Activated CD8-positive, alpha-beta memory T cell treated with anti-CD3 and anti-CD28 coated beads, Interleukin-2, amount 10 ng/mL, durations not matched to agents 7 days and 5 days (primary cell): ENCODE results near the gene ZNF660. TPM values are rescaled to one million over a fixed set of nuclear protein-coding genes. Genes with fewer than 3 reads are reported as not detected.
"Not testable (repeated sequence)": the region's sequence is repeated elsewhere in the genome, so short reads cannot be mapped to it uniquely, and the experiment has no call there.

ENCODE experiments used
- ATAC-seq: fragments of 150-1000 bp; cut with Tn5 transposase; one replicate; pipeline ENCODE4 v1.10.0; 2021; ENCODE audit warnings: moderate library complexity
- CTCF ChIA-PET: fragments of 350-600 bp; sonication (Branson Sonifier 250); formaldehyde crosslinking; loops from one replicate; lab custom pipeline; 2021; ENCODE audit warnings: antibody characterized with exemption; lab: Charles Lee
- DNase-seq: peaks from one replicate; pipeline ENCODE4 v3.0.0-alpha.2; 2020
- H3K27ac Mint-ChIP-seq: one replicate; pipeline ENCODE4 v1.8.0; 2021; ENCODE audit warnings: mild to moderate bottlenecking, mixed read lengths
- H3K27me3 Mint-ChIP-seq: one replicate; pipeline ENCODE4 v1.8.0; 2021; ENCODE audit warnings: mixed read lengths
- H3K36me3 Mint-ChIP-seq: one replicate; pipeline ENCODE4 v1.8.0; 2021; ENCODE audit warnings: mild to moderate bottlenecking, mixed read lengths
- H3K4me1 Mint-ChIP-seq: one replicate; pipeline ENCODE4 v1.8.0; 2021; ENCODE audit warnings: mixed read lengths
- H3K4me3 Mint-ChIP-seq: one replicate; pipeline ENCODE4 v1.8.0; 2021; ENCODE audit warnings: mild to moderate bottlenecking, moderate library complexity, mixed read lengths
- H3K9me3 Mint-ChIP-seq: one replicate; pipeline ENCODE4 v1.8.0; 2022; ENCODE audit warnings: low read depth, mixed read lengths
- total RNA-seq, 2 experiments: library from RNA; stranded (reverse); gene quantifications; one replicate each; pipeline ENCODE4 v1.2.3, GENCODE V29; 2021

ZNF660 gene
- total RNA-seq, 2 experiments from 2014 or later, result 0.18 to 0.30 TPM

GRCh38 chr3:44578924-44579515 lies 5.7 kb upstream of the ZNF660 start:
- H3K27ac Mint-ChIP-seq, CTCF ChIA-PET, H3K27me3 Mint-ChIP-seq, DNase-seq, H3K4me1 Mint-ChIP-seq, ATAC-seq, H3K4me3 Mint-ChIP-seq: not testable (repeated sequence)
- Mint-ChIP-seq H3K36me3 (peaks cover 14% of the 10 kb centered on the region), H3K9me3 (peaks cover 14% of the 10 kb centered on the region)

GRCh38 chr3:44579749-44580148 lies 5.0 kb upstream of the ZNF660 start:
- DNase-seq, H3K4me1 Mint-ChIP-seq, ATAC-seq, H3K4me3 Mint-ChIP-seq, CTCF ChIA-PET, H3K27ac Mint-ChIP-seq, H3K27me3 Mint-ChIP-seq: not testable (repeated sequence)
- Mint-ChIP-seq H3K9me3 (peaks cover 13% of the 10 kb centered on the region), H3K36me3 (peaks cover 12% of the 10 kb centered on the region)

- H3K27ac Mint-ChIP-seq, DNase-seq, ATAC-seq, H3K4me1 Mint-ChIP-seq, H3K4me3 Mint-ChIP-seq, CTCF ChIA-PET: not testable (repeated sequence)
- Mint-ChIP-seq H3K9me3 (peaks cover 13% of the 10 kb centered on the region), H3K36me3 (peaks cover 12% of the 10 kb centered on the region), H3K27me3 (peaks cover 16% of the 10 kb centered on the region)
These were observed 3.8 kb upstream of the ZNF660 start for GRCh38 chr3:44580971-44581370.

- peaks cover 5% of the 10 kb centered on the region for H3K36me3 Mint-ChIP-seq
- CTCF ChIA-PET, result no interaction called here
- H3K4me1 Mint-ChIP-seq, result no peaks in the 10 kb centered on the region
- ATAC-seq, result no peak
- no peak for DNase-seq
- H3K27me3 Mint-ChIP-seq, result no peaks in the 10 kb centered on the region
- H3K4me3 Mint-ChIP-seq, result no peak overlapping the region
- H3K27ac Mint-ChIP-seq, result no peak overlapping the region
- peaks cover 27% of the 10 kb centered on the region for H3K9me3 Mint-ChIP-seq
These were observed 11.9 kb downstream of the ZNF660 start for GRCh38 chr3:44596621-44597020.

GRCh38 chr3:44601749-44602148 lies 17.0 kb downstream of the ZNF660 start:
- H3K27me3 Mint-ChIP-seq, result no peaks in the 10 kb centered on the region
- ATAC-seq, result no peak

GRCh38 chr3:44612678-44613077 lies 27.9 kb downstream of the ZNF660 start:
- no peak overlapping the region for H3K4me3 Mint-ChIP-seq
- no peaks in the 10 kb centered on the region for H3K4me1 Mint-ChIP-seq
- H3K27ac Mint-ChIP-seq, result no peak overlapping the region
- ATAC-seq, result no peak
- peaks cover 13% of the 10 kb centered on the region for H3K9me3 Mint-ChIP-seq
- no peak for DNase-seq
- H3K36me3 Mint-ChIP-seq, result peaks cover 12% of the 10 kb centered on the region
- CTCF ChIA-PET, result no interaction called here
- H3K27me3 Mint-ChIP-seq, result peaks cover 5% of the 10 kb centered on the region

More at GRCh38 chr3:44601749-44602148, 17.0 kb downstream of the ZNF660 start:
- CTCF ChIA-PET, result no interaction called here
- peaks cover 4% of the 10 kb centered on the region for H3K36me3 Mint-ChIP-seq
- no peak for DNase-seq
- no peaks in the 10 kb centered on the region for H3K4me1 Mint-ChIP-seq
- H3K27ac Mint-ChIP-seq, result no peak overlapping the region
- no peak overlapping the region for H3K4me3 Mint-ChIP-seq
- H3K9me3 Mint-ChIP-seq, result peaks cover 8% of the 10 kb centered on the region

GRCh38 chr3:44624749-44625480 lies 40.2 kb downstream of the ZNF660 start, which contains the start of gene ZNF197:
TSS of gene ZNF197 (plus strand) at chr3:44625036. CDS start at chr3:44629155, 4,119 bp downstream.
- peak; percentile 93 for ATAC-seq
- DNase-seq, result peak; percentile 80
- H3K4me1 Mint-ChIP-seq, result peaks cover 26% of the 10 kb centered on the region
- peak within 1 kb of the TSS; percentile 87 for H3K4me3 Mint-ChIP-seq
- peaks cover 35% of the 10 kb centered on the region for H3K36me3 Mint-ChIP-seq
- CTCF ChIA-PET, result interaction anchor here (0.6 to 1.6 kb wide), 6 partner anchors 10 to 104 kb away, joined by 3 to 7 read pairs (median 3); partner anchors contain the start of gene ZNF501
- H3K9me3 Mint-ChIP-seq, result peaks cover 6% of the 10 kb centered on the region
- H3K27me3 Mint-ChIP-seq, result no peaks in the 10 kb centered on the region
- peak within 1 kb of the TSS; percentile 82 for H3K27ac Mint-ChIP-seq

GRCh38 chr3:44628716-44629115 lies 44.0 kb downstream of the ZNF660 start:
- Mint-ChIP-seq H3K36me3 (peaks cover 63% of the 10 kb centered on the region), H3K9me3 (peaks cover 3% of the 10 kb centered on the region), H3K4me1 (peaks cover 23% of the 10 kb centered on the region), H3K27ac (no peak overlapping the region), H3K27me3 (no peaks in the 10 kb centered on the region), H3K4me3 (no peak overlapping the region)
- CTCF ChIA-PET, result no interaction called here
- ATAC-seq (no peak), DNase-seq (no peak)

GRCh38 chr3:44632193-44632592 lies 47.4 kb downstream of the ZNF660 start:
- CTCF ChIA-PET, result no interaction called here
- Mint-ChIP-seq H3K27me3 (no peaks in the 10 kb centered on the region), H3K27ac (no peak overlapping the region), H3K4me3 (no peak overlapping the region), H3K4me1 (peaks cover 3% of the 10 kb centered on the region), H3K9me3 (peaks cover 9% of the 10 kb centered on the region), H3K36me3 (peaks cover 80% of the 10 kb centered on the region)
- ATAC-seq (no peak), DNase-seq (no peak)

- no peak for DNase-seq
- H3K9me3 Mint-ChIP-seq, result peaks cover 59% of the 10 kb centered on the region
- ATAC-seq, result no peak
These were observed 57.6 kb downstream of the ZNF660 start for GRCh38 chr3:44642337-44642736.

GRCh38 chr3:44643024-44643423 lies 58.3 kb downstream of the ZNF660 start:
- ATAC-seq, result no peak
- Mint-ChIP-seq H3K27me3 (no peaks in the 10 kb centered on the region), H3K36me3 (peaks cover 84% of the 10 kb centered on the region), H3K4me1 (peaks cover 6% of the 10 kb centered on the region), H3K27ac (no peak overlapping the region), H3K9me3 (peaks cover 60% of the 10 kb centered on the region), H3K4me3 (no peak overlapping the region)
- CTCF ChIA-PET, result no interaction called here
- no peak for DNase-seq

More at GRCh38 chr3:44642337-44642736, 57.6 kb downstream of the ZNF660 start:
- CTCF ChIA-PET, result no interaction called here
- no peaks in the 10 kb centered on the region for H3K4me1 Mint-ChIP-seq
- H3K4me3 Mint-ChIP-seq, result no peak overlapping the region
- H3K27ac Mint-ChIP-seq, result no peak overlapping the region
- no peaks in the 10 kb centered on the region for H3K27me3 Mint-ChIP-seq
- peaks cover 83% of the 10 kb centered on the region for H3K36me3 Mint-ChIP-seq

GRCh38 chr3:44647771-44648170 lies 63.0 kb downstream of the ZNF660 start:
- Mint-ChIP-seq H3K9me3 (peaks cover 35% of the 10 kb centered on the region), H3K27me3 (no peaks in the 10 kb centered on the region), H3K4me1 (peaks cover 11% of the 10 kb centered on the region), H3K36me3 (peaks cover 63% of the 10 kb centered on the region), H3K4me3 (peak overlapping the region; percentile 77), H3K27ac (no peak overlapping the region)
- CTCF ChIA-PET, result no interaction called here
- ATAC-seq, result no peak
- no peak for DNase-seq

- Mint-ChIP-seq H3K27me3 (no peaks in the 10 kb centered on the region), H3K4me3 (peak within 1 kb of the TSS; percentile 77), H3K36me3 (peaks cover 61% of the 10 kb centered on the region), H3K9me3 (peaks cover 25% of the 10 kb centered on the region), H3K4me1 (peaks cover 11% of the 10 kb centered on the region), H3K27ac (peak within 1 kb of the TSS; percentile 72)
- ATAC-seq, result peak; percentile 81
- peak; percentile 65 for DNase-seq
- CTCF ChIA-PET, result no interaction called here
These were observed 63.9 kb downstream of the ZNF660 start, which contains the start of gene ZNF35 for GRCh38 chr3:44648564-44649229. TSS of gene ZNF35 (plus strand) at chr3:44648732. CDS start at chr3:44651068, 2,336 bp downstream.
